ENCODE data around the gene CAPZB.

CAPZB gene

DNA sequence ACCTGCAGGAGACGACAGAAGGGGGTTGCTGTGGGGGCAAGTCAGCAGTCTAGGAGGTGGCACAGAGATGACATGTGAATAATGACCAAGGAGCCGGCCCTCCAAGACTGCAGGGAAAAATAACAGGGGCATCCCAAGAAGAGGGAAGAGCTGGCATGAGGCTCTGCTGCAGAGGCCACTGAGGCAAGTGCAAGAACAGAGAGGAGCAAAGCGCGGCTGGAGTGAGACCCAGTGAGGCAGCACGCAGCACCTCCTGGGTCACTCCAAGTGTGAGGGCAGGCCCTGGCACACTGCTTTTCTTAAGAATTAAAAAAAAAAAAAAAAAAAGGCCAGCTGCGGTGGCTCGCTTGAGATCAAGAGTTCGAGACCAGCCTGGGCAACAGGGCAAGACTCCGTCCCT is 93.1 kb downstream of the CAPZB start:
- Histone ChIP-seq H3K27me3 (replicated peaks; ENCODE audit: insufficient read depth, low read length) (no peaks in the 10 kb centered on the region), H3K9me3 (replicated peaks; ENCODE audit: insufficient read depth, low read length) (no peaks in the 10 kb centered on the region), H2AFZ (ENCODE audit: low read length) (no peak overlapping the region), H3F3A (ENCODE audit: insufficient read depth, low read length) (no peaks in the 10 kb centered on the region), H3K4me3 (ENCODE audit: low read length) (no peak overlapping the region), H3K36me3 (replicated peaks; ENCODE audit: insufficient read depth, low read length) (no peaks in the 10 kb centered on the region), H4K20me1 (ENCODE audit: insufficient read depth, low read length) (no peaks in the 10 kb centered on the region), H3K27ac (ENCODE audit: low read length) (no peak overlapping the region), H3K9ac (ENCODE audit: low read length) (no peak overlapping the region), H3K4me2 (ENCODE audit: low read depth, low read length) (no peak overlapping the region), H3K79me2 (ENCODE audit: low read length) (peaks cover 81% of the 10 kb centered on the region), H3K9me2 (replicated peaks; ENCODE audit: insufficient read depth, low read length) (no peaks in the 10 kb centered on the region), H3K4me1 (ENCODE audit: low read length) (no peaks in the 10 kb centered on the region)
- no peak for DNase-seq
- TF ChIP-seq, protein P1, sequence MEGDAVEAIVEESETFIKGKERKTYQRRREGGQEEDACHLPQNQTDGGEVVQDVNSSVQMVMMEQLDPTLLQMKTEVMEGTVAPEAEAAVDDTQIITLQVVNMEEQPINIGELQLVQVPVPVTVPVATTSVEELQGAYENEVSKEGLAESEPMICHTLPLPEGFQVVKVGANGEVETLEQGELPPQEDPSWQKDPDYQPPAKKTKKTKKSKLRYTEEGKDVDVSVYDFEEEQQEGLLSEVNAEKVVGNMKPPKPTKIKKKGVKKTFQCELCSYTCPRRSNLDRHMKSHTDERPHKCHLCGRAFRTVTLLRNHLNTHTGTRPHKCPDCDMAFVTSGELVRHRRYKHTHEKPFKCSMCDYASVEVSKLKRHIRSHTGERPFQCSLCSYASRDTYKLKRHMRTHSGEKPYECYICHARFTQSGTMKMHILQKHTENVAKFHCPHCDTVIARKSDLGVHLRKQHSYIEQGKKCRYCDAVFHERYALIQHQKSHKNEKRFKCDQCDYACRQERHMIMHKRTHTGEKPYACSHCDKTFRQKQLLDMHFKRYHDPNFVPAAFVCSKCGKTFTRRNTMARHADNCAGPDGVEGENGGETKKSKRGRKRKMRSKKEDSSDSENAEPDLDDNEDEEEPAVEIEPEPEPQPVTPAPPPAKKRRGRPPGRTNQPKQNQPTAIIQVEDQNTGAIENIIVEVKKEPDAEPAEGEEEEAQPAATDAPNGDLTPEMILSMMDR (IDR thresholded peaks at IDR 0.05; ENCODE audit: low read length): no peak
- TF ChIP-seq EZH2phosphoT487 (IDR thresholded peaks at IDR 0.05; ENCODE audit: low read length) (no peak), EZH2 (optimal IDR thresholded peaks at IDR 0.05; ENCODE audit: low read depth, low read length) (no peak)

DNA sequence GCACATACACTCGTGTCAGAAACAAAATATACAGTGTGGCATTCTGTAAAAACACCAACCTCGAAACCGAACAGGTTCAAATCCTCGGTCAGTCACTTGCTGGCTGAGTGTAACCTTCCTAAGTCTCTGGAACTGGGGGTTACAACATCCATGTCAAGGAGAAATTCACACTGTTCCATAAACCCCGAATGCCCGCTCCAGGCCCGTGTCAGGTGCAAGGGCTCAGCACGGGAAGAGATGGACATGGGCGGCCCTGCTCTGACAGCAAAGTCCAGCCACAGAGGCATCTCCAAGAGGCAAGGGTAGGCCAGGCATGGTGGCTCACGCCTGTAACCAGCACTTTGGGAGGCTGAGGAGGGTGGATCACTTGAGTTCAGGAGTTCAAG is 93.8 kb downstream of the CAPZB start:
- no peak overlapping the region for H2AFZ ChIP-seq (ENCODE audit: low read length)
- no peaks in the 10 kb centered on the region for H3K4me1 ChIP-seq (ENCODE audit: low read length)
- no peak overlapping the region for H3K9ac ChIP-seq (ENCODE audit: low read length)
- DNase-seq: no peak
- no peaks in the 10 kb centered on the region for H3K27me3 ChIP-seq (replicated peaks; ENCODE audit: insufficient read depth, low read length)
- no peaks in the 10 kb centered on the region for H3K9me2 ChIP-seq (replicated peaks; ENCODE audit: insufficient read depth, low read length)
- no peak for TF ChIP-seq EZH2phosphoT487 (IDR thresholded peaks at IDR 0.05; ENCODE audit: low read length)
- TF ChIP-seq, protein P1 (IDR thresholded peaks at IDR 0.05; ENCODE audit: low read length): no peak
- TF ChIP-seq EZH2 (optimal IDR thresholded peaks at IDR 0.05; ENCODE audit: low read depth, low read length): no peak
- no peak overlapping the region for H3K4me3 ChIP-seq (ENCODE audit: low read length)
- peaks cover 80% of the 10 kb centered on the region for H3K79me2 ChIP-seq (ENCODE audit: low read length)
- no peaks in the 10 kb centered on the region for H3F3A ChIP-seq (ENCODE audit: insufficient read depth, low read length)
- H3K4me2 ChIP-seq (ENCODE audit: low read depth, low read length): no peak overlapping the region
- H4K20me1 ChIP-seq (ENCODE audit: insufficient read depth, low read length): no peaks in the 10 kb centered on the region
- no peak overlapping the region for H3K27ac ChIP-seq (ENCODE audit: low read length)
- H3K9me3 ChIP-seq (replicated peaks; ENCODE audit: insufficient read depth, low read length): no peaks in the 10 kb centered on the region
- H3K36me3 ChIP-seq (replicated peaks; ENCODE audit: insufficient read depth, low read length): no peaks in the 10 kb centered on the region

GRCh38 chr1:19390901-19391595 is 94.3 kb downstream of the CAPZB start:
- H3K4me1 ChIP-seq (ENCODE audit: low read length): no peaks in the 10 kb centered on the region
- no peak overlapping the region for H2AFZ ChIP-seq (ENCODE audit: low read length)
- DNase-seq: no peak
- no peak overlapping the region for H3K9ac ChIP-seq (ENCODE audit: low read length)
- no peak overlapping the region for H3K4me3 ChIP-seq (ENCODE audit: low read length)
- H3F3A ChIP-seq (ENCODE audit: insufficient read depth, low read length): no peaks in the 10 kb centered on the region
- no peaks in the 10 kb centered on the region for H3K9me2 ChIP-seq (replicated peaks; ENCODE audit: insufficient read depth, low read length)
- no peaks in the 10 kb centered on the region for H3K36me3 ChIP-seq (replicated peaks; ENCODE audit: insufficient read depth, low read length)
- H3K79me2 ChIP-seq (ENCODE audit: low read length): peaks cover 76% of the 10 kb centered on the region
- TF ChIP-seq, protein P1 (IDR thresholded peaks at IDR 0.05; ENCODE audit: low read length): peak; percentile 46
- TF ChIP-seq EZH2phosphoT487 (IDR thresholded peaks at IDR 0.05; ENCODE audit: low read length): no peak
- TF ChIP-seq EZH2 (optimal IDR thresholded peaks at IDR 0.05; ENCODE audit: low read depth, low read length): no peak
- H3K9me3 ChIP-seq (replicated peaks; ENCODE audit: insufficient read depth, low read length): no peaks in the 10 kb centered on the region
- no peaks in the 10 kb centered on the region for H4K20me1 ChIP-seq (ENCODE audit: insufficient read depth, low read length)
- H3K4me2 ChIP-seq (ENCODE audit: low read depth, low read length): no peak overlapping the region
- no peaks in the 10 kb centered on the region for H3K27me3 ChIP-seq (replicated peaks; ENCODE audit: insufficient read depth, low read length)
- H3K27ac ChIP-seq (ENCODE audit: low read length): no peak overlapping the region
